ENCODE results near the gene GLI3. TPM values are rescaled to one million over a fixed set of nuclear protein-coding genes. Genes with fewer than 3 reads are reported as not detected.
"Not testable (repeated sequence)": the region's sequence is repeated elsewhere in the genome, so short reads cannot be mapped to it uniquely, and the experiment has no call there.

GLI3 gene
- total RNA-seq, 2 donors from 2014 or later = 9.2 to 14.7 TPM

DNA sequence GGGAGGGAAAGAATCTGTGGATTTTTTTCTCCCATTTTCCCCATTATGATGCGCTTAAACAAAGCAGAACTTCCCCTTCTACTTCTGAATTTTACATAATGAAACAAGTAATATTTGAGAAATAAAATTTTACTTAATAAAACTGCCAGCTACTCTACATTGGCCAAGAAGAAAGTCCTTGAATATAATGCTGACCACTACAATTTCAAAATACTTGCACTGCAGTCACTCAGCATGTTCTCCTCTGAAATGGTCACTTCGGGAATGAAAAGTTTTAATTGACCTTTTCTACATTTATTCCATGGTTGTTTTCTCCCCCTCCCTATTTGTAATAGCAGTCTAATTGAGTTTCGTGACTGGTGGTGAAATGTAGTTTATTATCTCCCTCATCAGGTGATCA, 23.9 kb downstream of the GLI3 start:
- H3K27me3 ChIP-seq (replicated peaks; ENCODE audit: insufficient read depth) = no peaks in the 10 kb centered on the region
- DNase-seq (ENCODE audit: low spot score) = no peak
- H3K36me3 ChIP-seq = no peaks in the 10 kb centered on the region
- H3K4me1 ChIP-seq (replicated peaks) = no peaks in the 10 kb centered on the region
- no peak overlapping the region for H3K27ac ChIP-seq
- WGBS = 87% methylated on average over 3 of the region's 3 CpGs
- H3K4me3 ChIP-seq = no peak overlapping the region
- H3K9me3 ChIP-seq = no peaks in the 10 kb centered on the region
- intact Hi-C loops (cut with DNase I) = no loop called here
- TF ChIP-seq, protein P1, sequence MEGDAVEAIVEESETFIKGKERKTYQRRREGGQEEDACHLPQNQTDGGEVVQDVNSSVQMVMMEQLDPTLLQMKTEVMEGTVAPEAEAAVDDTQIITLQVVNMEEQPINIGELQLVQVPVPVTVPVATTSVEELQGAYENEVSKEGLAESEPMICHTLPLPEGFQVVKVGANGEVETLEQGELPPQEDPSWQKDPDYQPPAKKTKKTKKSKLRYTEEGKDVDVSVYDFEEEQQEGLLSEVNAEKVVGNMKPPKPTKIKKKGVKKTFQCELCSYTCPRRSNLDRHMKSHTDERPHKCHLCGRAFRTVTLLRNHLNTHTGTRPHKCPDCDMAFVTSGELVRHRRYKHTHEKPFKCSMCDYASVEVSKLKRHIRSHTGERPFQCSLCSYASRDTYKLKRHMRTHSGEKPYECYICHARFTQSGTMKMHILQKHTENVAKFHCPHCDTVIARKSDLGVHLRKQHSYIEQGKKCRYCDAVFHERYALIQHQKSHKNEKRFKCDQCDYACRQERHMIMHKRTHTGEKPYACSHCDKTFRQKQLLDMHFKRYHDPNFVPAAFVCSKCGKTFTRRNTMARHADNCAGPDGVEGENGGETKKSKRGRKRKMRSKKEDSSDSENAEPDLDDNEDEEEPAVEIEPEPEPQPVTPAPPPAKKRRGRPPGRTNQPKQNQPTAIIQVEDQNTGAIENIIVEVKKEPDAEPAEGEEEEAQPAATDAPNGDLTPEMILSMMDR (IDR thresholded peaks at IDR 0.05) = no peak
- no peak for TF ChIP-seq POLR2AphosphoS5 (IDR thresholded peaks at IDR 0.05)
- no peak for TF ChIP-seq POLR2A (IDR thresholded peaks at IDR 0.05)

DNA sequence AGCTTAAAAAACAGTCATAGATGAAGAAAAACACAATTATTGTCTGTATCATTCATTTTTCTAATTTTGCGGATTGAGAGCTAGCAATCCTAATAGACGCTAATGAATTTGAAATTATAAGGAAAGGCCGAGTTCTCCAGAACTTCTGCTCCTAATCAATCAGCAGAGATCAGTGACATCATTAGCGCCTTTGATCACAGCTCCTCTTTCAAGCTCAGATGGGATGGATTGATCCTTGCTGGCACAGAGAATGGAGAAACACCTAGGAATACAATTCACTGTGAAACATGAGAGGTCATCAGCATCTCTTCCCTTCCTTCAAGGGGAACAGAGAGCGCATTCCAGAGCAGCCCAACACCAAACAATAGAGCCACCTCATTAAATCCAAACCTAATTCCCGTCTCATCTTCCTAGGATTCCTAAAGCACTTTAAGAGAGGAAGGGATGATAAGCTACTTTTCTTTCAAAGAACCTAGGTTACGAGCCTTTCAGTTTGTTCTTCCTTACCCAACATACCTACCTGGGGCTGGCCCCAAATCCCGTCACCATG, 24.4 kb downstream of the GLI3 start:
- no peaks in the 10 kb centered on the region for H3K4me1 ChIP-seq (replicated peaks)
- no peaks in the 10 kb centered on the region for H3K9me3 ChIP-seq
- no peaks in the 10 kb centered on the region for H3K27me3 ChIP-seq (replicated peaks; ENCODE audit: insufficient read depth)
- WGBS = 92% methylated on average over 8 of the region's 8 CpGs
- H3K27ac ChIP-seq = no peak overlapping the region
- H3K4me3 ChIP-seq = no peak overlapping the region
- no peak for TF ChIP-seq POLR2AphosphoS5 (IDR thresholded peaks at IDR 0.05)
- no peak for TF ChIP-seq POLR2A (IDR thresholded peaks at IDR 0.05)
- TF ChIP-seq, protein P1 (IDR thresholded peaks at IDR 0.05) = no peak
- H3K36me3 ChIP-seq = no peaks in the 10 kb centered on the region
- intact Hi-C loops (cut with DNase I) = no loop called here
- no peak for DNase-seq (ENCODE audit: low spot score)

DNA sequence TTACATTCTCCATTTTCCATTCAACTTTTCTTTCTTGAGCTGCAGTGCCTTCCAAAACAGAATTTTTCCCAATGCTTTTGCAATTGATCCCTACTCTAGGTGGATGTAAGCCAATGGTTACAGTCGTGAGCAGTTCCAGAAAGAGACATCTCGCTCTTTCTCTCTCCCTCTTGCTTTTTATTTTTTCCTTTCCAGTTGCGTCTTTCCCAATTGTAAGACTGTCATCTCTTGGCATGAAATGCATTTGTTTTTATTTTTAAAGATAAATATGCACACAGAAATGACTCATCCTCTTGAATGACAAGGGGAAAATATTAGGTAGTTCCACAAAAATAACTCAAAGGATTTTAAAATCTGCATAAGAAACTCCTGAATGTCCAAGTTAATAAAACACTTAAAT, 25.1 kb downstream of the GLI3 start:
- intact Hi-C loops (cut with DNase I) = no loop called here
- H3K27ac ChIP-seq = no peak overlapping the region

DNA sequence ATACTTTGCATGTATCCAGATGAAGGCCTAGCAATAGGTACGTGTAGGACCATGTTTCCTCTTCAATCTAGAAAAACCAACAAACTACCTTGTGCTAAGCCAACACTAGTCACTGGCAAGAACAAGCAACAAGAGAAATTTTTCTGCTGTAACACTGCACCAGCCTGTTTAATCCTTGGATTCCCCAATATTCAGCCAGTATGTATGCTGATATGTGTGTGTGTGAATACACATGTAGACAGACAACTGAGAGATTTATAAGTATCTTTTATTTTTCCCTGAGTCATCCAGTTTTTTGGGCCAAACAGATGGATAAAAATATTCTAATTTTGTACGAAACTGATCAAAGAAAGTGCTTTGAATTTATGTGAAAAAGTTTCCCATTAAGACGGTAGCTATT, 26.2 kb downstream of the GLI3 start:
- H3K36me3 ChIP-seq = no peaks in the 10 kb centered on the region
- no peak overlapping the region for H3K4me3 ChIP-seq
- H3K27ac ChIP-seq = no peak overlapping the region
- no peak for TF ChIP-seq POLR2A (IDR thresholded peaks at IDR 0.05)
- TF ChIP-seq, protein P1 (IDR thresholded peaks at IDR 0.05) = no peak
- no peak for TF ChIP-seq POLR2AphosphoS5 (IDR thresholded peaks at IDR 0.05)
- no peak for DNase-seq (ENCODE audit: low spot score)
- H3K27me3 ChIP-seq (replicated peaks; ENCODE audit: insufficient read depth) = no peaks in the 10 kb centered on the region
- 45% methylated on average over 3 of the region's 3 CpGs for WGBS
- no peaks in the 10 kb centered on the region for H3K9me3 ChIP-seq
- intact Hi-C loops (cut with DNase I) = no loop called here
- H3K4me1 ChIP-seq (replicated peaks) = no peaks in the 10 kb centered on the region

More for the DNA sequence above, 25.1 kb downstream of the GLI3 start:
- H3K4me1 ChIP-seq (replicated peaks) = no peaks in the 10 kb centered on the region
- DNase-seq (ENCODE audit: low spot score) = no peak
- H3K9me3 ChIP-seq = no peaks in the 10 kb centered on the region
- no peak overlapping the region for H3K4me3 ChIP-seq
- WGBS = 75% methylated on average over 3 of the region's 3 CpGs
- no peaks in the 10 kb centered on the region for H3K36me3 ChIP-seq
- TF ChIP-seq POLR2A (IDR thresholded peaks at IDR 0.05) (no peak), POLR2AphosphoS5 (IDR thresholded peaks at IDR 0.05) (no peak)
- TF ChIP-seq, protein P1 (IDR thresholded peaks at IDR 0.05) = no peak
- H3K27me3 ChIP-seq (replicated peaks; ENCODE audit: insufficient read depth) = no peaks in the 10 kb centered on the region

DNA sequence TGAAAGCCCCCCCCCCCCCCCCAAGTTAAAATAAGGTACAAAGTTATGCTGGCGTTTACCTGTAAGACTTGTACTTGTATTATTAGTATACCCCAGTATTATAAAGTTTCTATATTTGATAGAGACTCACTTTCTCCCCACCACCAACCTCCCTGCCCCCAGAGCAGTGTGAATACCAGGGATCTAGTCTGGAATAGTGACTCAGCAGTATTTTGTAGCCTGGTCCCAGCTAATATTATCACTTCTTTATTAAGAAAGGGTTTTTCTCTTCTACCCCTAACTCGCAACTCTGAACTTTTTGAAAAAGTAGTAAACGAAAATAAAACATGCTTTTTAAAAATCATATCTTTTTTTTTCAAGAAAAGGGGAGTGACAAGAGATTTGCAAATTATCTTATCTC, 26.7 kb downstream of the GLI3 start:
- intact Hi-C loops (cut with DNase I) = no loop called here
- Histone ChIP-seq H3K4me3 (no peak overlapping the region), H3K9me3 (no peaks in the 10 kb centered on the region), H3K27me3 (replicated peaks; ENCODE audit: insufficient read depth) (no peaks in the 10 kb centered on the region), H3K4me1 (replicated peaks) (no peaks in the 10 kb centered on the region), H3K36me3 (no peaks in the 10 kb centered on the region), H3K27ac (no peak overlapping the region)
- 88% methylated on average over 3 of the region's 3 CpGs for WGBS
- DNase-seq (ENCODE audit: low spot score) = no peak
- TF ChIP-seq, protein P1 (IDR thresholded peaks at IDR 0.05) = no peak
- TF ChIP-seq POLR2AphosphoS5 (IDR thresholded peaks at IDR 0.05) = no peak
- TF ChIP-seq POLR2A (IDR thresholded peaks at IDR 0.05) = no peak

DNA sequence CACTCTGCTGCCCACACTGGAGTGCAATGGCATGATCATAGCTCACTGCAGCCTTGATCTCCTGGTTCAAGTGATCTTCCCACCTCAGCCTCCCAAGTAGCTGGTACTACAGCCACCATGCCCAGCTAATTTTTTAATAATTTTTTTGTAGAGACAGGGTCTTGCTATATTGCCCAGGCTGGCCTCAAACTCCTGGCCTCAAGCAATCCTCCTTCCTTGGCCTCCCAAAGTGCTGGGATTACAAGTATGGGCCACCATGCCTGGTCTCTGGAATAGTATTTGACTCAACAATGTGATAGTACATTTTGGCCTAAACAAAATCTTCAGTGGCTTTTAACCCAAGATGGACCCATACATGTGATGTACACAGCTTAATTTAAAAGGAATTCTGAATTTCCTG, 27.9 kb downstream of the GLI3 start:
- intact Hi-C loops (cut with DNase I); H3K4me3 ChIP-seq; H3K27ac ChIP-seq; H3K9me3 ChIP-seq; DNase-seq (ENCODE audit: low spot score); H3K27me3 ChIP-seq (replicated peaks; ENCODE audit: insufficient read depth); H3K4me1 ChIP-seq (replicated peaks); H3K36me3 ChIP-seq: not testable (repeated sequence)
